CD14-positive monocyte (primary cell): ENCODE data around the gene SP7. TPM values are rescaled to one million over a fixed set of nuclear protein-coding genes. Genes with fewer than 3 reads are reported as not detected.

Experiments used
- DNase-seq, 3 donors: peaks; one replicate each; pipeline ENCODE4 v3.0.0-alpha.2; 2011 to 2022
- H2AFZ ChIP-seq: 2 replicates; pipeline ENCODE4 v1.6.0; 2012; ENCODE audit warnings: mild to moderate bottlenecking, low read depth, low read length, inconsistent platforms; ENCODE audit not compliant: insufficient read depth, poor library complexity, severe bottlenecking
- H3K27ac ChIP-seq, 2 donors: 1 replicate in 1 of 2; 2 replicates in 1 of 2; pipeline ENCODE4 v1.5.1; 2012 to 2013; ENCODE audit warnings: low read length in 2 of 2, control low read depth in 1 of 2, inconsistent platforms in 1 of 2, low read depth in 1 of 2, mild to moderate bottlenecking in 1 of 2
- H3K27me3 ChIP-seq, 2 donors: one replicate each; pipeline versions ENCODE4 v1.6.0 to v1.6.1; 2011 to 2013; ENCODE audit warnings: low read length in 2 of 2; ENCODE audit not compliant: control insufficient read depth in 2 of 2, insufficient read depth in 2 of 2
- H3K36me3 ChIP-seq, 2 donors: replicated peaks in 1 of 2; 1 replicate in 1 of 2; 2 replicates in 1 of 2; pipeline versions ENCODE4 v1.5.1 to v1.6.1; 2012 to 2013; ENCODE audit warnings: low read length in 2 of 2, control low read depth in 1 of 2, inconsistent platforms in 1 of 2, mild to moderate bottlenecking in 1 of 2; ENCODE audit not compliant: insufficient read depth in 2 of 2, control insufficient read depth in 1 of 2
- H3K4me1 ChIP-seq, 2 donors: 1 replicate in 1 of 2; 2 replicates in 1 of 2; pipeline versions ENCODE4 v1.5.1 to v1.6.1; 2012 to 2013; ENCODE audit warnings: low read length in 2 of 2, control low read depth in 1 of 2, inconsistent platforms in 1 of 2, mild to moderate bottlenecking in 1 of 2, moderate library complexity in 1 of 2; ENCODE audit not compliant: insufficient read depth in 2 of 2, control insufficient read depth in 1 of 2
- H3K4me2 ChIP-seq: replicated peaks from 2 replicates; pipeline ENCODE3; 2012; ENCODE audit warnings: low read length, moderate library complexity, mild to moderate bottlenecking; ENCODE audit not compliant: poor library complexity, severe bottlenecking; ENCODE audit errors: extremely low read depth
- H3K4me3 ChIP-seq, 3 experiments: fragments of 200-600 bp in 1 of 3; sonication (generic) in 1 of 3; replicated peaks in 1 of 3; 1 replicate in 2 of 3; 2 replicates in 1 of 3; pipeline ENCODE4 v1.5.1; 2011 to 2013; ENCODE audit warnings: low read length in 3 of 3, mild to moderate bottlenecking in 3 of 3, control low read depth in 2 of 3, low read depth in 2 of 3, inconsistent platforms in 1 of 3, moderate library complexity in 1 of 3
- H3K79me2 ChIP-seq: 2 replicates; pipeline ENCODE4 v1.6.0; 2012; ENCODE audit warnings: mild to moderate bottlenecking, control low read depth, inconsistent platforms, low read length, moderate library complexity; ENCODE audit not compliant: insufficient read depth
- H3K9ac ChIP-seq: 2 replicates; pipeline ENCODE4 v1.6.0; 2017; ENCODE audit warnings: low read length, mild to moderate bottlenecking; ENCODE audit not compliant: insufficient read depth, poor library complexity, severe bottlenecking
- H3K9me3 ChIP-seq, 2 donors: replicated peaks in 1 of 2; 1 replicate in 1 of 2; 2 replicates in 1 of 2; pipeline versions ENCODE4 v1.5.1 to v1.6.1; 2012 to 2013; ENCODE audit warnings: low read length in 2 of 2, control low read depth in 1 of 2; ENCODE audit not compliant: control insufficient read depth in 1 of 2, insufficient read depth in 1 of 2
- H4K20me1 ChIP-seq: 2 replicates; pipeline ENCODE4 v1.6.0; 2012; ENCODE audit warnings: mild to moderate bottlenecking, low read length, control low read depth, moderate library complexity; ENCODE audit not compliant: insufficient read depth
- H3K27ac Mint-ChIP-seq, 7 donors: one replicate each; pipeline ENCODE4 v1.8.0; 2020; ENCODE audit warnings: mild to moderate bottlenecking in 7 of 7, mixed read lengths in 7 of 7, moderate library complexity in 6 of 7, inconsistent platforms in 2 of 7
- H3K27me3 Mint-ChIP-seq, 3 donors: one replicate each; pipeline ENCODE4 v1.8.0; 2021 to 2022; ENCODE audit warnings: low read depth in 3 of 3, mild to moderate bottlenecking in 3 of 3, mixed read lengths in 3 of 3, moderate library complexity in 3 of 3, inconsistent platforms in 1 of 3
- H3K36me3 Mint-ChIP-seq, 2 donors: one replicate each; pipeline ENCODE4 v1.8.0; 2020; ENCODE audit warnings: mixed read lengths in 2 of 2, inconsistent platforms in 1 of 2, mild to moderate bottlenecking in 1 of 2
- H3K4me1 Mint-ChIP-seq: one replicate; pipeline ENCODE4 v1.8.0; 2020; ENCODE audit warnings: mild to moderate bottlenecking, mixed read lengths
- H3K4me3 Mint-ChIP-seq, 2 donors: one replicate each; pipeline ENCODE4 v1.8.0; 2020; ENCODE audit warnings: mild to moderate bottlenecking in 2 of 2, mixed read lengths in 2 of 2, moderate library complexity in 1 of 2
- H3K9me3 Mint-ChIP-seq, 7 donors: one replicate each; pipeline ENCODE4 v1.8.0; 2020 to 2022; ENCODE audit warnings: mixed read lengths in 7 of 7, mild to moderate bottlenecking in 6 of 7, moderate library complexity in 6 of 7, inconsistent platforms in 2 of 7
- WGBS: methylation state at CpG from one replicate; pipeline ENCODE4 v1.1.5; 2013; ENCODE audit warnings: missing lambda C conversion rate; ENCODE audit not compliant: insufficient coverage; 5-methylcytosine and 5-hydroxymethylcytosine counted together
- intact Hi-C, 2 donors: fragments of 100-400 bp; cut with micrococcal nuclease; formaldehyde crosslinking; loops; one replicate each; pipeline versions ENCODE4 v1.15.0 to v1.15.1; 2023
- polyA minus RNA-seq: library from RNA; depleted of rRNA, polyadenylated mRNA; stranded (reverse); fragments of >200 nt; gene quantifications from 2 replicates; pipeline ENCODE4 v1.2.3, GENCODE V29; 2012
- polyA plus RNA-seq, 3 donors: library from polyadenylated mRNA; depleted of rRNA in 1 of 3; unstranded in 2 of 3; stranded (reverse) in 1 of 3; fragments of 300-500 nt in 2 of 3; fragments of >200 nt in 1 of 3; fragmentation: Illumina TruSeq in 2 of 3; gene quantifications; 1 replicate in 2 of 3; 2 replicates in 1 of 3; pipeline ENCODE4 v1.2.3, GENCODE V29; 2012 to 2021
- total RNA-seq, 12 experiments: library from RNA in 1 of 12; stranded (reverse) in 1 of 12; fragments of 120-200 nt in 1 of 12; gene quantifications; one replicate each; pipeline ENCODE4 v1.2.4 and lab custom pipeline; 2013 to 2026; ENCODE audit warnings: mixed read lengths in 6 of 12, inconsistent platforms in 1 of 12
- TF ChIP-seq, protein P1 (sequence below): fragments of 200-600 bp; IDR thresholded peaks from one replicate; pipeline ENCODE4 v1.8.0; 2022; ENCODE audit warnings: antibody characterized with exemption, mild to moderate bottlenecking

SP7 gene
- not detected for total RNA-seq (2013)
- polyA plus RNA-seq (under 1 TPM in 1 of 3 donors, not detected in 2; 0.04 TPM), polyA minus RNA-seq (not detected in 2 replicates), total RNA-seq (lab: John Stamatoyannopoulos, UW) (0 to 0.30 (median 0) reads per million in 11 experiments)

- Histone ChIP-seq H3K36me3 (no peaks in the 10 kb centered on the region), H3K27ac (no peak within 1 kb of the TSS), H4K20me1 (no peaks in the 10 kb centered on the region), H2AFZ (no peak within 1 kb of the TSS), H3K27me3 (peaks cover 5 to 37% of the 10 kb centered on the region in 2 donors), H3K9me3 (no peaks in the 10 kb centered on the region), H3K4me2 (no peak within 1 kb of the TSS), H3K4me3 (no peak within 1 kb of the TSS), H3K9ac (no peak within 1 kb of the TSS), H3K4me1 (peaks cover 6 to 9% of the 10 kb centered on the region in 2 donors), H3K79me2 (no peaks in the 10 kb centered on the region)
- Mint-ChIP-seq H3K36me3 (peaks cover 0 to 2% of the 10 kb centered on the region in 2 donors), H3K4me3 (peak within 1 kb of the TSS in 1 of 2 donors; percentile 76), H3K27me3 (peaks cover 46 to 74% (median 52%) of the 10 kb centered on the region in 3 donors), H3K4me1 (peaks cover 21% of the 10 kb centered on the region), H3K9me3 (peaks cover 0 to 2% (median 0%) of the 10 kb centered on the region in 7 donors), H3K27ac (peak within 1 kb of the TSS in 3 of 7 donors; percentile 44 to 70 (median 65))
- WGBS = 13% methylated on average over 3 of the region's 15 CpGs
- intact Hi-C loops = no loop called here
- DNase-seq = peak in 1 of 3 donors; percentile 23
- TF ChIP-seq, protein P1, sequence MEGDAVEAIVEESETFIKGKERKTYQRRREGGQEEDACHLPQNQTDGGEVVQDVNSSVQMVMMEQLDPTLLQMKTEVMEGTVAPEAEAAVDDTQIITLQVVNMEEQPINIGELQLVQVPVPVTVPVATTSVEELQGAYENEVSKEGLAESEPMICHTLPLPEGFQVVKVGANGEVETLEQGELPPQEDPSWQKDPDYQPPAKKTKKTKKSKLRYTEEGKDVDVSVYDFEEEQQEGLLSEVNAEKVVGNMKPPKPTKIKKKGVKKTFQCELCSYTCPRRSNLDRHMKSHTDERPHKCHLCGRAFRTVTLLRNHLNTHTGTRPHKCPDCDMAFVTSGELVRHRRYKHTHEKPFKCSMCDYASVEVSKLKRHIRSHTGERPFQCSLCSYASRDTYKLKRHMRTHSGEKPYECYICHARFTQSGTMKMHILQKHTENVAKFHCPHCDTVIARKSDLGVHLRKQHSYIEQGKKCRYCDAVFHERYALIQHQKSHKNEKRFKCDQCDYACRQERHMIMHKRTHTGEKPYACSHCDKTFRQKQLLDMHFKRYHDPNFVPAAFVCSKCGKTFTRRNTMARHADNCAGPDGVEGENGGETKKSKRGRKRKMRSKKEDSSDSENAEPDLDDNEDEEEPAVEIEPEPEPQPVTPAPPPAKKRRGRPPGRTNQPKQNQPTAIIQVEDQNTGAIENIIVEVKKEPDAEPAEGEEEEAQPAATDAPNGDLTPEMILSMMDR = no peak
Measured at GRCh38 chr12:53336181-53336681, at the start of gene SP7. TSS of gene SP7 (minus strand) at chr12:53336354. CDS start at chr12:53335646, 708 bp downstream.

- Histone ChIP-seq H3K9me3 (no peaks in the 10 kb centered on the region), H3K9ac (peak overlapping the region; percentile 20), H3K36me3 (peaks cover 36 to 56% of the 10 kb centered on the region in 2 donors), H3K4me2 (peak overlapping the region; percentile 88), H3K79me2 (peaks cover 76% of the 10 kb centered on the region), H4K20me1 (peaks cover 64% of the 10 kb centered on the region), H2AFZ (no peak overlapping the region), H3K27ac (peak overlapping the region in 1 of 2 donors; percentile 91), H3K4me1 (peaks cover 74 to 85% of the 10 kb centered on the region in 2 donors), H3K4me3 (peak overlapping the region; percentile 1 to 82 (median 2)), H3K27me3 (no peaks in the 10 kb centered on the region)
- no peak for DNase-seq
- H3K27ac Mint-ChIP-seq = peak overlapping the region in 5 of 7 donors; percentile 45 to 96 (median 67)
- H3K27me3 Mint-ChIP-seq = peaks cover 0 to 2% (median 1%) of the 10 kb centered on the region in 3 donors
- peaks cover 61% of the 10 kb centered on the region for H3K4me1 Mint-ChIP-seq
- TF ChIP-seq, protein P1 = no peak
- H3K36me3 Mint-ChIP-seq = peaks cover 39 to 59% of the 10 kb centered on the region in 2 donors
- intact Hi-C loops = loop anchor here (2.0 to 5.0 kb wide), 2 partner anchors 39 to 58 kb away; partner anchors contain the start of gene AMHR2 (in 2 of the 2)
- H3K4me3 Mint-ChIP-seq = peak overlapping the region; percentile 61 to 97
- 100% methylated on average over 2 of the region's 2 CpGs for WGBS
- H3K9me3 Mint-ChIP-seq = no peaks in the 10 kb centered on the region
Measured at GRCh38 chr12:53383258-53383657, 47.1 kb upstream of the SP7 start.
